GM12878 (cell line): ENCODE results near the gene ACTMAP. TPM values are rescaled to one million over a fixed set of nuclear protein-coding genes. Genes with fewer than 3 reads are reported as not detected.

ENCODE experiments used
- ATAC-seq: fragments of 200-7000 bp; cut with Tn5 transposase; 3 replicates; pipeline ENCODE4 v1.9.1; 2020; ENCODE audit warnings: mild to moderate bottlenecking, moderate library complexity
- BruUV-seq: library from RNA; stranded (reverse); fragments of 400-500 nt; replicated peaks from 2 replicates; lab custom pipeline; 2021; lab: Mats Ljungman, UMichigan
- CTCF ChIA-PET: fragments of 300-600 bp; sonication (Branson Sonifier 250); formaldehyde crosslinking; extraction: SDS; loops from one replicate; lab custom pipeline; 2021; ENCODE audit warnings: inconsistent platforms; lab: Yijun Ruan, JAX
- POLR2A ChIA-PET: fragments of 350-600 bp; formaldehyde crosslinking; extraction: SDS; loops from one replicate; lab custom pipeline; 2021; ENCODE audit warnings: inconsistent platforms; lab: Charles Lee
- RAD21 ChIA-PET: fragments of 300-600 bp; sonication (Branson Sonifier 250); formaldehyde crosslinking; loops from one replicate; lab custom pipeline; 2023; ENCODE audit warnings: antibody characterized with exemption; ENCODE audit not compliant: unreplicated experiment; lab: Charles Lee
- SMC1A ChIA-PET: fragments of 300-600 bp; sonication (Branson Sonifier 250); formaldehyde crosslinking; loops from one replicate; lab custom pipeline; 2023; ENCODE audit not compliant: unreplicated experiment, uncharacterized antibody; lab: Charles Lee
- DNase-seq: peaks from one replicate; pipeline ENCODE4 v3.0.0-alpha.2; 2011; ENCODE audit warnings: low read depth, low spot score
- FAIRE-seq: peaks from 3 replicates; lab custom pipeline; 2011; peaks lifted over from hg19 to GRCh38; lab: Jason Lieb, UNC
- H2AFZ ChIP-seq: 2 replicates; pipeline ENCODE4 v1.6.0; 2011; ENCODE audit warnings: low read depth, low read length, control low read depth; ENCODE audit not compliant: control insufficient read depth
- H3K27ac ChIP-seq: 2 replicates; pipeline ENCODE4 v1.5.1; 2011; ENCODE audit warnings: control low read depth; ENCODE audit not compliant: control insufficient read depth, insufficient read depth
- H3K27me3 ChIP-seq, 2 experiments: replicated peaks in 1 of 2; 2 replicates each; pipeline versions ENCODE4 v1.6.0 to v1.6.1; 2011; ENCODE audit warnings: low read length in 1 of 2; ENCODE audit not compliant: control insufficient read depth in 2 of 2, insufficient read depth in 2 of 2
- H3K36me3 ChIP-seq, 2 experiments: 2 replicates each; pipeline ENCODE4 v1.5.1; 2011; ENCODE audit warnings: low read length in 1 of 2; ENCODE audit not compliant: control insufficient read depth in 2 of 2, insufficient read depth in 2 of 2
- H3K4me1 ChIP-seq: 2 replicates; pipeline ENCODE4 v1.6.1; 2011; ENCODE audit warnings: mild to moderate bottlenecking, low read length, moderate library complexity, mixed read lengths; ENCODE audit not compliant: control insufficient read depth, insufficient read depth
- H3K4me2 ChIP-seq: 2 replicates; pipeline ENCODE4 v1.6.0; 2011; ENCODE audit warnings: control low read depth; ENCODE audit not compliant: control insufficient read depth, insufficient read depth
- H3K4me3 ChIP-seq: fragments of 200-600 bp; sonication (generic); 2 replicates; pipeline ENCODE4 v1.5.1; 2016
- H3K79me2 ChIP-seq: 2 replicates; pipeline ENCODE4 v1.6.0; 2011; ENCODE audit warnings: low read length; ENCODE audit not compliant: control insufficient read depth, insufficient read depth
- H3K9ac ChIP-seq: 2 replicates; pipeline ENCODE4 v1.8.0; 2011; ENCODE audit warnings: low read length, control low read depth, mixed read lengths; ENCODE audit not compliant: control insufficient read depth, insufficient read depth
- H3K9me3 ChIP-seq: replicated peaks from 3 replicates; pipeline ENCODE4 v1.5.1; 2011; ENCODE audit warnings: mild to moderate bottlenecking, low read length; ENCODE audit not compliant: control insufficient read depth, insufficient read depth
- H4K20me1 ChIP-seq: 2 replicates; pipeline ENCODE4 v1.6.0; 2011; ENCODE audit not compliant: control insufficient read depth, insufficient read depth
- BRCA1 ChIP-seq: IDR thresholded peaks from 2 replicates; pipeline ENCODE4 v1.6.1; 2011; ENCODE audit warnings: low read depth, low read length, improper control_type of control experiment
- CBX5 ChIP-seq: sonication (generic); IDR thresholded peaks from 2 replicates; pipeline ENCODE4 v1.6.1; 2016; ENCODE audit warnings: low read depth, moderate library complexity, mild to moderate bottlenecking, inconsistent platforms
- IKZF1 ChIP-seq: fragments of 450-650 bp; conservative IDR thresholded peaks from 2 replicates; pipeline ENCODE4 v1.6.1; 2017; ENCODE audit warnings: antibody characterized with exemption, mild to moderate bottlenecking
- LARP7 ChIP-seq: fragments of 450-650 bp; IDR thresholded peaks from 2 replicates; pipeline ENCODE4 v1.6.1; 2017; ENCODE audit warnings: mild to moderate bottlenecking
- MXI1 ChIP-seq: fragments of 150-350 bp; IDR thresholded peaks from 2 replicates; pipeline ENCODE4 v1.6.1; 2011; ENCODE audit warnings: low read depth, mild to moderate bottlenecking, inconsistent platforms, low read length, improper control_type of control experiment
- SPI1 ChIP-seq: IDR thresholded peaks from 2 replicates; pipeline ENCODE4 v1.6.1; 2011; ENCODE audit warnings: low read depth, mild to moderate bottlenecking, low read length, moderate library complexity, borderline replicate concordance; ENCODE audit not compliant: insufficient read depth
- TARDBP ChIP-seq: IDR thresholded peaks from 2 replicates; pipeline ENCODE4 v1.6.1; 2016; ENCODE audit warnings: borderline replicate concordance
- TCF7 ChIP-seq: IDR thresholded peaks from 2 replicates; pipeline ENCODE4 v1.6.1; 2014; ENCODE audit warnings: antibody characterized with exemption, borderline replicate concordance
- ZNF217 ChIP-seq: fragments of 450-650 bp; IDR thresholded peaks from 2 replicates; pipeline ENCODE4 v1.6.1; 2017; ENCODE audit warnings: antibody characterized with exemption, mild to moderate bottlenecking
- ZNF622 ChIP-seq: fragments of 450-650 bp; IDR thresholded peaks from 2 replicates; pipeline ENCODE4 v1.6.1; 2017; ENCODE audit warnings: mild to moderate bottlenecking, inconsistent platforms
- WGBS: methylation state at CpG from one replicate; pipeline ENCODE4 v1.1.6; 2016; ENCODE audit warnings: low lambda C conversion rate; ENCODE audit not compliant: insufficient replicate concordance, insufficient coverage; ENCODE audit errors: missing lambda C conversion rate; 5-methylcytosine and 5-hydroxymethylcytosine counted together
- in situ Hi-C: fragments of 300-500 bp; cut with MboI; formaldehyde crosslinking; loops from 9 replicates; pipeline ENCODE4 v1.14.3; 2018; ENCODE audit warnings: mixed read lengths
- intact Hi-C: fragments of 100-400 bp; cut with micrococcal nuclease; formaldehyde crosslinking; loops from one replicate; pipeline ENCODE4 v1.14.2; 2022; ENCODE audit not compliant: unreplicated experiment
- polyA plus RNA-seq, 11 experiments: library from polyadenylated mRNA; depleted of rRNA in 4 of 11; unstranded in 6 of 11; stranded (reverse) in 5 of 11; fragments of >200 nt; fragmentation: Nextera tagmentation in 4 of 11; fragmentation: Illumina TruSeq in 1 of 11; extraction: Ambion mirVana in 4 of 11; extraction: Trizol in 1 of 11; gene quantifications; 1 replicate in 1 of 11; 2 replicates in 10 of 11; pipeline versions ENCODE4 v1.2.1 to v1.2.3, GENCODE V29; 2011 to 2016; ENCODE audit warnings: inconsistent platforms in 2 of 11, missing spikeins in 2 of 11, low read depth in 1 of 11
- total RNA-seq, 4 experiments: library from RNA; depleted of rRNA in 3 of 4; stranded (reverse); fragments of >200 nt in 3 of 4; fragmentation: Illumina TruSeq in 1 of 4; extraction: Trizol in 1 of 4; gene quantifications; 2 replicates each; pipeline versions ENCODE4 v1.2.1 to v1.2.3, GENCODE V29; 2013 to 2021
- TF ChIP-seq, protein P1 (sequence below): IDR thresholded peaks from 2 replicates; pipeline ENCODE4 v1.6.1; 2011; ENCODE audit warnings: borderline replicate concordance, low read depth, mild to moderate bottlenecking, moderate library complexity, mixed read lengths, low read length; ENCODE audit not compliant: insufficient read depth; ENCODE audit errors: extremely low read length
- TF ChIP-seq, protein P2 (sequence below): fragments of 450-650 bp; IDR thresholded peaks from 2 replicates; pipeline ENCODE4 v1.6.1; 2016; ENCODE audit warnings: mild to moderate bottlenecking
- TF ChIP-seq, protein P3 (sequence below): fragments of 450-650 bp; formaldehyde crosslinking; IDR thresholded peaks from 2 replicates; pipeline ENCODE4 v1.5.0; 2022; ENCODE audit warnings: mild to moderate bottlenecking, missing genetic modification characterization
- TF ChIP-seq, protein P4 (sequence below): IDR thresholded peaks from 2 replicates; pipeline ENCODE4 v1.6.1; 2011; ENCODE audit warnings: low read depth, mild to moderate bottlenecking, low read length, moderate library complexity, borderline replicate concordance; ENCODE audit errors: extremely low read depth

The ACTMAP gene
- total and polyA plus RNA-seq, 10 of the 15 experiments (the other 5 are each of a cell fraction or from before 2014, with no cell fraction given) = 3.0 to 26.2 (median 11.1) TPM

DNA sequence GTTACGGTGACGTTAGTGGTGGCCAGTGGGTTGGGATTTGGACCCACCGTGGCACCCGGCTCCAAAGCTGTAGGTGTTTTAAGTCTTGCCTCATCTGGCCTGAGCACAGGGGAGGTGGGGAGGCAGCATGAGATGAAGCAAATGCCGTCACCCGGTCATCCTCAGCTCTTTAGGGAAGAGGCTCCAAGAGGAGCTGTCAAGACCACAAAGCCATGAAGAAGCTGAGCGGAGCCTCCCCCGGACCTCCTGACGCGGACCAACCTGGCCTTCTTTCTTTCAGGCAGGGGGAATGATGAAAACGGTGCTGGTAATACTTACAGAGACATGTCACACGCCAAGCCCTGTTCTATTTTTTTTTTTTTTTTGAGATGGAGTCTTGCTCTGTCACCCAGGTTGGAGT lies 7.4 kb downstream of the ACTMAP start (continued):
- TF ChIP-seq, protein P1, sequence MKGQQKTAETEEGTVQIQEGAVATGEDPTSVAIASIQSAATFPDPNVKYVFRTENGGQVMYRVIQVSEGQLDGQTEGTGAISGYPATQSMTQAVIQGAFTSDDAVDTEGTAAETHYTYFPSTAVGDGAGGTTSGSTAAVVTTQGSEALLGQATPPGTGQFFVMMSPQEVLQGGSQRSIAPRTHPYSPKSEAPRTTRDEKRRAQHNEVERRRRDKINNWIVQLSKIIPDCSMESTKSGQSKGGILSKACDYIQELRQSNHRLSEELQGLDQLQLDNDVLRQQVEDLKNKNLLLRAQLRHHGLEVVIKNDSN = no peak
- TF ChIP-seq TARDBP = no peak
- TF ChIP-seq, protein P2, sequence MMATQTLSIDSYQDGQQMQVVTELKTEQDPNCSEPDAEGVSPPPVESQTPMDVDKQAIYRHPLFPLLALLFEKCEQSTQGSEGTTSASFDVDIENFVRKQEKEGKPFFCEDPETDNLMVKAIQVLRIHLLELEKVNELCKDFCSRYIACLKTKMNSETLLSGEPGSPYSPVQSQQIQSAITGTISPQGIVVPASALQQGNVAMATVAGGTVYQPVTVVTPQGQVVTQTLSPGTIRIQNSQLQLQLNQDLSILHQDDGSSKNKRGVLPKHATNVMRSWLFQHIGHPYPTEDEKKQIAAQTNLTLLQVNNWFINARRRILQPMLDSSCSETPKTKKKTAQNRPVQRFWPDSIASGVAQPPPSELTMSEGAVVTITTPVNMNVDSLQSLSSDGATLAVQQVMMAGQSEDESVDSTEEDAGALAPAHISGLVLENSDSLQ = no peak
- TF ChIP-seq, all 136 proteins: peak for 0

DNA sequence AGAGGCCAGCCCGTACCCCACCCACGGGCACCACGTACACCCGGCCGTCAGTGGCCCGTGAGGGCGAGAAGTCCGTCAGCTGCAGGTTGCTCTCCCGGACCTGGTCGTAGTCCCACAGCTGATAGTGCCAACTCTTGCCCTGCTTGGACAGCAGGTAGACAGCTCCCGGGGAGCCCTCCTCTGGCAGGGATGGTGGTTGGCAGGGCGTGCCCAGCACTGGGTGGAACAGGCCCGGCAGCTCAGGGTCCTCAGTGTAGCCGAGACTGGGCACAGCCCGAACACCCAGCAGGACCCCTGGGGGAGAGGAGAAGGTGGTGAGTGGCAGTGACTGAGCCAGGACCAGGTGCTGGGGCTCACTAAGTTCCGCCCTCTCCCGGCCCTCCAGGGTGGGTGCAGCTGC lies 7.8 kb downstream of the ACTMAP start:
- POLR2A ChIA-PET = interaction anchor here (1.5 kb wide), 1 partner anchor 26 kb away, joined by 5 read pairs; the partner anchor contains the start of genes COQ8B and ITPKC
- DNase-seq = no peak

More for the DNA sequence above, 7.8 kb downstream of the ACTMAP start:
- FAIRE-seq = no peak
- Histone ChIP-seq H2AFZ (no peak overlapping the region), H3K4me2 (no peak overlapping the region), H3K9me3 (no peaks in the 10 kb centered on the region), H3K36me3 (no peaks in the 10 kb centered on the region; a peak in 3 of 4 replicates), H3K9ac (no peak overlapping the region), H3K27ac (no peak overlapping the region), H4K20me1 (no peaks in the 10 kb centered on the region), H3K4me1 (no peaks in the 10 kb centered on the region), H3K79me2 (no peaks in the 10 kb centered on the region), H3K27me3 (no peaks in the 10 kb centered on the region)
- CTCF ChIA-PET = interaction anchor here (1.4 to 4.5 kb wide), 4 partner anchors 63 to 79 kb away, joined by 5 to 26 read pairs (median 7); no protein-coding TSS in a partner anchor
- 85% methylated on average over 16 of the region's 17 CpGs for WGBS
- ATAC-seq = no peak
- RAD21 ChIA-PET = no interaction called here
- SMC1A ChIA-PET = interaction anchor here (1.5 kb wide), 1 partner anchor 79 kb away, joined by 3 read pairs; no protein-coding TSS in a partner anchor
- in situ Hi-C loops = no loop called here
- intact Hi-C loops = no loop called here
- TF ChIP-seq TCF7 (no peak), SPI1 (no peak), BRCA1 (no peak), IKZF1 (no peak), ZNF217 (no peak), MXI1 (no peak), LARP7 (no peak), CBX5 (no peak), ZNF622 (no peak)
- TF ChIP-seq, protein P3, sequence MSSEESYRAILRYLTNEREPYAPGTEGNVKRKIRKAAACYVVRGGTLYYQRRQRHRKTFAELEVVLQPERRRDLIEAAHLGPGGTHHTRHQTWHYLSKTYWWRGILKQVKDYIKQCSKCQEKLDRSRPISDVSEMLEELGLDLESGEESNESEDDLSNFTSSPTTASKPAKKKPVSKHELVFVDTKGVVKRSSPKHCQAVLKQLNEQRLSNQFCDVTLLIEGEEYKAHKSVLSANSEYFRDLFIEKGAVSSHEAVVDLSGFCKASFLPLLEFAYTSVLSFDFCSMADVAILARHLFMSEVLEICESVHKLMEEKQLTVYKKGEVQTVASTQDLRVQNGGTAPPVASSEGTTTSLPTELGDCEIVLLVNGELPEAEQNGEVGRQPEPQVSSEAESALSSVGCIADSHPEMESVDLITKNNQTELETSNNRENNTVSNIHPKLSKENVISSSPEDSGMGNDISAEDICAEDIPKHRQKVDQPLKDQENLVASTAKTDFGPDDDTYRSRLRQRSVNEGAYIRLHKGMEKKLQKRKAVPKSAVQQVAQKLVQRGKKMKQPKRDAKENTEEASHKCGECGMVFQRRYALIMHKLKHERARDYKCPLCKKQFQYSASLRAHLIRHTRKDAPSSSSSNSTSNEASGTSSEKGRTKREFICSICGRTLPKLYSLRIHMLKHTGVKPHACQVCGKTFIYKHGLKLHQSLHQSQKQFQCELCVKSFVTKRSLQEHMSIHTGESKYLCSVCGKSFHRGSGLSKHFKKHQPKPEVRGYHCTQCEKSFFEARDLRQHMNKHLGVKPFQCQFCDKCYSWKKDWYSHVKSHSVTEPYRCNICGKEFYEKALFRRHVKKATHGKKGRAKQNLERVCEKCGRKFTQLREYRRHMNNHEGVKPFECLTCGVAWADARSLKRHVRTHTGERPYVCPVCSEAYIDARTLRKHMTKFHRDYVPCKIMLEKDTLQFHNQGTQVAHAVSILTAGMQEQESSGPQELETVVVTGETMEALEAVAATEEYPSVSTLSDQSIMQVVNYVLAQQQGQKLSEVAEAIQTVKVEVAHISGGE (CRISPR knock-in tag) = no peak
- TF ChIP-seq, protein P1 = no peak
- TF ChIP-seq, protein P4, sequence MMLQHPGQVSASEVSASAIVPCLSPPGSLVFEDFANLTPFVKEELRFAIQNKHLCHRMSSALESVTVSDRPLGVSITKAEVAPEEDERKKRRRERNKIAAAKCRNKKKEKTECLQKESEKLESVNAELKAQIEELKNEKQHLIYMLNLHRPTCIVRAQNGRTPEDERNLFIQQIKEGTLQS = no peak
- TF ChIP-seq, all 136 proteins: peak for 0
- H3K4me3 ChIP-seq = no peak overlapping the region
- no TSS peak for BruUV-seq
